T-helper 1 cell (primary cell): Measurements from ENCODE around the gene FAM186B.

Experiments used
- DNase-seq, 5 donors: peaks; one replicate each; pipeline ENCODE4 v3.0.0-alpha.2; 2012 to 2020

FAM186B gene

DNA sequence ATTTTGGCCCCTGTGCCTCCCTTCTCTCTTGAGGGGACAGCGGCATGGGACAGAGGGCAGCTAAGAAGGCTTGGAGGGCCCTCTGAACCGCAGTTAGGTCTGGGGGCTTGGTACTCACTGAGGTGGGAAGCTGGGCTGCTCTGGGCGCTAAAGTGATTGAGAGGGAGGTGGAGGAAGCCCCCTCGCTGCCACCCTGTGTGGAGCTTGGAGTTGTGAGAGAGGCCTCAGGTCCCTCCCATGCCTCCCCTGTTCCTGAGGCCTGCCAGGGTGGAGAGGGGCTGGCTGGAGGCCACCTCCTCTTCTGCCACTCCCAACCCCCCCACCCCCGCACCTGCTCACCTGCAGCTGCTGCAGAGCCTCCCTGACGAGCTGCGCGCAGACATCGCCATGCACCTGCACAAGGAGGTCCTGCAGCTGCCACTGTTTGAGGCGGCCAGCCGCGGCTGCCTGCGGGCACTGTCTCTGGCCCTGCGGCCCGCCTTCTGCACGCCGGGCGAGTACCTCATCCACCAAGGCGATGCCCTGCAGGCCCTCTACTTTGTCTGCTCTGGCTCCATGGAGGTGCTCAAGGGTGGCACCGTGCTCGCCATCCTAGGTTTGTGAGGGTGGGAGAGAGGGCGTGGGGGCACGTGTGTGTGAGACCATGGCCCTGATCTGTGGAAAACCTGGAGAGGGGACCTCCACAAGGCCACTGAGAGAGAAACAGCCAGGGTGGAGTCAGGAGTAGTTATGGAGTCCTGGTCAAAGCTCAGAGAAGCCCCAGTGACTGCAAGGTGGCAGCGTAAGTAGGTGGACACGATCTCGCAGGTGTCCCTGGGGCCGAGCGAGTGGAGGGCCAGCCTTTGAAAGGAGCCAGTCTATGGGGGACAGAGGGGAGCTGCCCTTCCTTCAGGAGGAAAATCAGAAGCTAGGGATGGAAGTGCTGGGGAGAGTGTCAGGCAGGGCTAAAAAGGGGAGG lies 55.4 kb downstream of the FAM186B start:
- DNase-seq, result no peak

DNA sequence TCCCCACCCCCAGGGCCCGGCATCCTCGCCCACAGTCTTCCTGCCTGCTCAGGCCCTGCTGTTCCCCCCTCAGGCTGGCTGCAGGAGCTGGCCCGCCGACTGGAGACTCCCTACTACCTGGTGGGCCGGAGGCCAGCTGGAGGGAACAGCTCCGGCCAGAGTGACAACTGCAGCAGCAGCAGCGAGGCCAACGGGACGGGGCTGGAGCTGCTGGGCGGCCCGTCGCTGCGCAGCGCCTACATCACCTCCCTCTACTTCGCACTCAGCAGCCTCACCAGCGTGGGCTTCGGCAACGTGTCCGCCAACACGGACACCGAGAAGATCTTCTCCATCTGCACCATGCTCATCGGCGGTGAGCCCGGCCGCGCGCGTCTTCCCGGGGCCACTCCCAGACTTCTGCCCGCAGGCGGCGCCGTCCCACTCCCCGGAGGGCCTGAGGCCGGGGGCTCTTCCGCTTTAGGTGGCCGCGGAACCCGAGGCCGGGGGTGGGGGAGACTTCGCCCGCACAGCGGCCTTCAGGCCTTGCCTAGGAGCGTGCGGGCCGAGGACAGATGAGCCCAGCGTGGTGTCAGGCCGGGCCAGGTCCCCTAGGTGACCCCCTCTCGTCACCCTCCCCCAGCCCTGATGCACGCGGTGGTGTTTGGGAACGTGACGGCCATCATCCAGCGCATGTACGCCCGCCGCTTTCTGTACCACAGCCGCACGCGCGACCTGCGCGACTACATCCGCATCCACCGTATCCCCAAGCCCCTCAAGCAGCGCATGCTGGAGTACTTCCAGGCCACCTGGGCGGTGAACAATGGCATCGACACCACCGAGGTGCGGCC lies 56.4 kb downstream of the FAM186B start:
- no peak for DNase-seq

GRCh38 chr12:49548481-49548821 lies 57.0 kb downstream of the FAM186B start:
- no peak for DNase-seq

DNA sequence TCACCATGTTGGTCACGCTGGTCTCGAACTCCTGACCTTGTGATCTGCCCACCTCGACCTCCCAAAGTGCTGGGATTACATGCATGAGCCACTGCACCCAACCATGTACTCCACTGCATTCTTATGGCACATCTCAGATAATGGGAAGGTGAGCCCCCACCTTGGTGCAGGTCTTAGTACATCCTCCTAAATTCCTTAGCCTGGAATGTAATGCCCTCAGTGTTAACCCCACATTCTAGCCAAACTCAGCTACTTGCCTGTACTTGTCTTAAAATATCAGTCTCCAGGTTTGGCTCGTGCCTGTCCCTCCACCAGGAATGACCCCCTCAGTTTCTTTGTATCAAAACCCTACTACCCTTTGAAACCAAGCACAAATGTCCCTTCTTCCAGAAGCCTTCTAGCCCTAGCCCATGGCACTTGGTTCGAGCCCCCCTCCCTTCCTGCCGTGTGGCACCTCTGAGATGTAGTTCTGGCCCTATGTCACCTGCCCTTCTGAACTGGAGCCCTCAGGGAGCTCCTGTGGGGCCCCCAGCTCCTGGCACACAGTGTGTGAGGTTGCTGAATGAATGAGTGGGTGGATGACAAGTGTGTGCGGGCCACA lies 58.2 kb downstream of the FAM186B start:
- DNase-seq, result no peak

DNA sequence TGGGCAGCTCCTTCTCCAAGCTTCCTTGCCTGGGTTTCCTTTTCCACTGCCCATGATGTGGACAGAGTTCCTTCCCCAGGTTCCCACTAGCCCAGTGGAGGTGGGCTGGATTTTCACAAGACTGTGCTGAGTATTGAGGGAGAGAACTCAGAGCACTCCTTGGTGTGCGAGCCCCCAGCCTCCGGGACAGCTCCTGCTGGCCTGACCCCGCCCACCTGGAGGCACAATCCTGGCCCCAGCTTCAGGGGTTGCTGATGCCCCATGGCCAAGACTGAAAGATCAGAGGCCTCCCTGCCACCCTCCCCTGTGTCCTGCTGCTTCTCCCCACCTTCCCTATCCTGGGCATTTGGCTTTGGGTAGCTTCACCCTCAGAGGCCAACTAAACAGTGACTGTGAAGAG lies 59.0 kb downstream of the FAM186B start:
- DNase-seq, result no peak

GRCh38 chr12:49545815-49546214 lies 59.6 kb downstream of the FAM186B start:
- no peak for DNase-seq

DNA sequence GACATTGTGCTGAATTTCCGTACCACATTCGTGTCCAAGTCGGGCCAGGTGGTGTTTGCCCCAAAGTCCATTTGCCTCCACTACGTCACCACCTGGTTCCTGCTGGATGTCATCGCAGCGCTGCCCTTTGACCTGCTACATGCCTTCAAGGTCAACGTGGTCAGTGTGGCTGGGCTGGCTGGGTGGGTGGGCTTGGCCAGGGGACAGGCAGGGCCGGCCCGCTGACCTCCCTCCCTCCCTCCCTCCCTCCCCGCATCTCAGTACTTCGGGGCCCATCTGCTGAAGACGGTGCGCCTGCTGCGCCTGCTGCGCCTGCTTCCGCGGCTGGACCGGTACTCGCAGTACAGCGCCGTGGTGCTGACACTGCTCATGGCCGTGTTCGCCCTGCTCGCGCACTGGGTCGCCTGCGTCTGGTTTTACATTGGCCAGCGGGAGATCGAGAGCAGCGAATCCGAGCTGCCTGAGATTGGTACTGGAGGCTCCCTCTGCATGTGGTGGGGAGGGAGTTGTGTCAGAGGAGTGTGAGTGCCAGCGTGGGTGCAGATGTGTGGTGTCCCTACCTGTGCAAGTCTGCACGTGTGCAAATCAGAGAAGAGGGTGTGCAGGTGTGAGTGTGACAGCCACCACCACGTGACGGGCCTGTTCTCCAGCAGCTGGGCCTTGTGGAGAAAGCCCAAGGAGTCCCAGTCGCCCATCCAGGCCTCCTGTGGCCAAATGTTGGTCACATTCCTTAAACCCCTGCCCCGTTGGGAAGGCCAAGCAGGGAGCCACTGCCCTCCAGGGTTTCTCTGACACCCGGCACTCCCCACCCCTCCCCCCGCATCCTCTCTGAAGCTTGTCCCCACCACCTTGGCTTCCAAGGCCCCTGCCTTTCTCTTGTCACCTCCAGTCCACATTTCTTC lies 61.3 kb downstream of the FAM186B start:
- no peak for DNase-seq

GRCh38 chr12:49543221-49543913 lies 62.1 kb downstream of the FAM186B start:
- no peak for DNase-seq

DNA sequence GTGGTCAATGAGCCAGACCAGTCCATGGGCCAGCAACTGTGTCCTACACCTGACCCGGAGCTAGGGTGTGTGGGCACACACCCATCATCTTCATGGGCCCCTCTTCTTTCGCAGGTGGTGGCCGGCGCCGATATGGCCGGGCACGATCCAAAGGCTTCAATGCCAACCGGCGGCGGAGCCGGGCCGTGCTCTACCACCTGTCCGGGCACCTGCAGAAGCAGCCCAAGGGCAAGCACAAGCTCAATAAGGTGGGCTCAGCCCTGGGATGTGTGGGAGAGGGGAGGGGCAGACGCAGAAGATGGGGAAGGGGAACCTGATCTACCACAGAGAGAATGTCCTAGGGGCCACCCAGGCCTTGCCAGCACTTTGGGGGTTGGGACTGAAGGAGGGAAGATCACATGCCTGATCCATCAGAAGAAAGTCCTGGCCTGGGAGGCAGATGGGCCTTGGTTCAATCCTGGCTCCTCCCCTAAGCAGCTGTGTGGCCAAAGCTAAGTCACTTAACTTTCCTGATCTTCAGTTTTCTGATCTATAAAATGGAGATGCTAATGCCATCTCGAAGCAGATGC lies 62.8 kb downstream of the FAM186B start:
- DNase-seq, result no peak

GRCh38 chr12:49541911-49542505 lies 63.4 kb downstream of the FAM186B start:
- no peak for DNase-seq

- DNase-seq, result no peak
These were observed 64.1 kb downstream of the FAM186B start for GRCh38 chr12:49541140-49541861.

GRCh38 chr12:49540229-49541139 lies 65.0 kb downstream of the FAM186B start:
- DNase-seq, result no peak

DNA sequence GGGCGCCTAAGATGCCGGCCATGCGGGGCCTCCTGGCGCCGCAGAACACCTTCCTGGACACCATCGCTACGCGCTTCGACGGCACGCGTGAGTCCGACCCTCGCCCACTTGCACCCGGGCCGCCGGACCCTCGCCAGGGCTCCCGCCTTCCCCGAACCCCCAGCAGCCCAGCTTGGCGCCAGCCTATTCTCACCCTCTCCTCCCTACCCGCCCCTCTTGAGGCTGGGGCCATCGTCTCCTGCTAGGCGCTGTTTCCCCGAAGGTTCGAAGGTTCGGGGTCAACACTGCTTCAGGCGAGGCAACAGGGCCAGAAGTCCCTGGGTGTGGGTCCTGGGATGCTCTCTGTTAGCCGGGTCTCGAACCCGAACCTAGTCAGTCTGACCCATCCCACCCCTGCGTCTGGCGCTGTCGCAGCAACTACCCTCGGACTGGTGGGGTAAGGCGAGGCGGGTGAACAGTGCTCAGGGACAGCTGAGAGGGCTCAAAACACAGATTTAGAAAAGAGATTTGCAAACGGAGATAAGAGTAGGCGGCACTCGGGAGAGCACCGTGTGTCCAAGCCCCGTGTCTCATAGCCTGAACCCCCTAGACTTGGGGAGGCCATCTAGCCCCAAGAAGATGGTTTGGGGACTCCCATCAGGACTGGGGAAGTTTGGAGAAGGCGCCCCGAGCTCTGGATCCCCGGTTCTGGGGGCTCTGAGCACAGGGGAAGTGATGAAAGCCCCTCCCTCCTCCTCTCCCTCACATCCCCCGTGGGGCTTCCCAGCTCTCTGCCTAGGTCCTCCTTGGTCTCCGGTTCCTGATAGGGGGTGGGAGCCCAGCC lies 65.8 kb downstream of the FAM186B start:
- DNase-seq, result no peak

DNA sequence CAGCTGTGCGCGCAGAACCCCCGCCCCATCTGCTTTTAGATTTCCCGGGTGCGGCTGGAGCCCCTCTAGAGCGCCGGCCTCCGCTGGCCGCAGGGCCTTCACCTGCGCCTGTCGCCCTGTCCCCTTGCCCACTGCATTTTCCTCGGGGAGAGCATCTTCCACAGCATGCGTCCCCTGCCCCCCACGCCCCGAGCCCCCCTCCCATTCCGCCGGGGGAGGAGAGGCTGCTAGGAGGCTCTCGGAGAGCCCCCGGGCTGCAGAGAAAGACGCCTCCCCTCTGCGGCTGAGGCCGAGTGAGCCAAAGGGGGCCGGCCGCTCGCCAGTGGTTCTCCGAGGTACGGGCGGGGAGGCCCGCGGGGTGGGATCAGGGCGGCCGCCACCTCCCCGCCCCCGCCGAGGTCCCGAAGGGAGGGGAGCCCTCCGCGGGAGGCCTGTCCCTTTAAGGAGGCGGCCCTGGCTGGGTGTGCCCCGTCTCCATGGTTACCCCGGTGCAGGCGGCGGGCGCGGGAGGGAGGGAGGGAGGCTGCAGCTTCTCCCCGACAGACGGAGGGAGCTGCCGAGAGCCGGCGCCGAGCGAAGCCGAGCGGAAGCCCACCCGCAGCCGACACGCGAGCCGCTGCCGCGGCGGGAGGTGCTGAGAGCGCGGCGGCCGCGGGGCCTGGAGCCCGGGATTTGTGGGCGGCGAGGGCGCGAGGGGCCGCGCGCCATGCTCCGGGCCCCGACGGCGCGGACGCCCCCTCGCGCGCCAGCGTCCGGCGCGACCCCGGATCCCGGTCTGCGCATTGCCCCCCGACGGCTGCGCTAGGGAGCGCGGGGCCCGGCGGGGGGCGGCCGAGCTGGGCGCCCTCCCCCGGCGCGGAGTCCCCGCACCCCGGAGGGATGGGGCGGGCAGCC lies 66.7 kb downstream of the FAM186B start, which contains the start of gene KCNH3:
Gene KCNH3 (plus strand): TSS at position 521 of the 894 bp plus-strand sequence. CDS start 387 bp downstream, outside the sequence.
- peak; percentile 85 to 89 (median 88) for DNase-seq

GRCh38 chr12:49537752-49538509 lies 67.5 kb downstream of the FAM186B start:
- DNase-seq, result peak in 2 of 5 donors; percentile 11 to 18
